Neutrophil (primary cell): ENCODE measurements around the gene NDUFAF3.
A peak's percentile ranks its signal among the peaks of the same experiment; 100 is the strongest.

Experiments used
- H3K27ac ChIP-seq: fragments of 200-600 bp; sonication (generic); 2 replicates; pipeline ENCODE4 v1.5.1; 2016; ENCODE audit warnings: mild to moderate bottlenecking, moderate library complexity
- H3K27me3 ChIP-seq: fragments of 200-600 bp; sonication (generic); 2 replicates; pipeline ENCODE4 v1.6.0; 2016; ENCODE audit warnings: mild to moderate bottlenecking
- H3K36me3 ChIP-seq: fragments of 200-600 bp; sonication (generic); 2 replicates; pipeline ENCODE4 v1.5.1; 2017
- H3K4me1 ChIP-seq, 2 experiments: fragments of 200-600 bp in 1 of 2; sonication (generic) in 1 of 2; 1 replicate in 1 of 2; 2 replicates in 1 of 2; pipeline versions ENCODE4 v1.5.1 to v1.6.1; 2013 to 2016; ENCODE audit warnings: low read depth in 1 of 2, low read length in 1 of 2, mild to moderate bottlenecking in 1 of 2, moderate library complexity in 1 of 2; ENCODE audit not compliant: control insufficient read depth in 1 of 2, insufficient read depth in 1 of 2
- H3K4me3 ChIP-seq, 2 experiments: fragments of 200-600 bp in 1 of 2; sonication (generic) in 1 of 2; 1 replicate in 1 of 2; 2 replicates in 1 of 2; pipeline ENCODE4 v1.5.1; 2013 to 2016; ENCODE audit warnings: low read depth in 1 of 2, low read length in 1 of 2, mild to moderate bottlenecking in 1 of 2, moderate library complexity in 1 of 2
- H3K9me3 ChIP-seq: fragments of 200-600 bp; sonication (generic); 2 replicates; pipeline ENCODE4 v1.5.1; 2016
- TF ChIP-seq, protein P1 (sequence below): fragments of 200-600 bp; sonication (generic); IDR thresholded peaks from 2 replicates; pipeline ENCODE4 v1.5.1; 2016; ENCODE audit warnings: antibody characterized with exemption

NDUFAF3 gene

DNA sequence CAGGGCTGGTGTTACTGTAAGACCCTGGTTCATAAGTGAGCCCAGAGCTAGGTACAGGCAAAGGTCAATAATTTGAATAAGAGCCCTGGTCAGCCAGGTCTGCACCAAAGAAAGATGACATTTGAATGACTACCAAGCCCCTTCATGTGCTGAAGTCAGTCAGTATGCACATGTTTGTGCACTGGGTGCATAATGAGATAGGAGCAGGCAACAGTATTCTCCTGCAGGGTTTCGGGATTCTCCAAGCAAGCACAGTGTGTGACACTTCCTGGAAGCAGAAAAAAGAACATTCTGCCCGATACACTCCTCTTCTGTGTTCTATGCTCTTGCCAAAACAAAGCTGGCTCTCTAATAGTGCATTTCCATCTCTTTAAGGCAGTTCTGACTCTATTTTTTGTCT is 12.7 kb downstream of the NDUFAF3 start:
- TF ChIP-seq, protein P1, sequence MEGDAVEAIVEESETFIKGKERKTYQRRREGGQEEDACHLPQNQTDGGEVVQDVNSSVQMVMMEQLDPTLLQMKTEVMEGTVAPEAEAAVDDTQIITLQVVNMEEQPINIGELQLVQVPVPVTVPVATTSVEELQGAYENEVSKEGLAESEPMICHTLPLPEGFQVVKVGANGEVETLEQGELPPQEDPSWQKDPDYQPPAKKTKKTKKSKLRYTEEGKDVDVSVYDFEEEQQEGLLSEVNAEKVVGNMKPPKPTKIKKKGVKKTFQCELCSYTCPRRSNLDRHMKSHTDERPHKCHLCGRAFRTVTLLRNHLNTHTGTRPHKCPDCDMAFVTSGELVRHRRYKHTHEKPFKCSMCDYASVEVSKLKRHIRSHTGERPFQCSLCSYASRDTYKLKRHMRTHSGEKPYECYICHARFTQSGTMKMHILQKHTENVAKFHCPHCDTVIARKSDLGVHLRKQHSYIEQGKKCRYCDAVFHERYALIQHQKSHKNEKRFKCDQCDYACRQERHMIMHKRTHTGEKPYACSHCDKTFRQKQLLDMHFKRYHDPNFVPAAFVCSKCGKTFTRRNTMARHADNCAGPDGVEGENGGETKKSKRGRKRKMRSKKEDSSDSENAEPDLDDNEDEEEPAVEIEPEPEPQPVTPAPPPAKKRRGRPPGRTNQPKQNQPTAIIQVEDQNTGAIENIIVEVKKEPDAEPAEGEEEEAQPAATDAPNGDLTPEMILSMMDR, result no peak

DNA sequence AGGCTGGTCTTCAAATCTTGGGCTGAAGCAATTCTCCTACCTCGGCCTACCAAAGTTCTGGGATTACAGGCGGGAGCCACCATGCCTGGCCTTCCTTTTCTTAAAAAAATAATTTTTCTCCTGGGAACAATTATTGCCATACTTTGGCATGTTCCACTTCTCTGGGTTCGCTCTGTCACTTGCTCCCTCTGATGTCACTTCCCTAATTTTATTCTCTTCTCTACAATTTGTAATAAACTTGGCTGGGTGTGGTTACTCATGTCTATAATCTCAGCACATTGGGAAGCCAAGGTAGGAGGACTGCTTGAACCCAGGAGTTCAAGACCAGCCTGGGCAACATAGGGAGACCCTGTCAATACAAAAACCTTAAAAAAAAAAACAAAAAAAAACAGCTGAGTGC is 13.4 kb downstream of the NDUFAF3 start:
- Histone ChIP-seq H3K36me3 (peaks cover 64% of the 10 kb centered on the region), H3K9me3 (no peaks in the 10 kb centered on the region), H3K4me3 (no peak overlapping the region), H3K4me1 (no peaks in the 10 kb centered on the region), H3K27me3 (no peaks in the 10 kb centered on the region), H3K27ac (peak overlapping the region; percentile 3)
- TF ChIP-seq, protein P1, result no peak

More for the DNA sequence above, 12.7 kb downstream of the NDUFAF3 start:
- Histone ChIP-seq H3K4me1 (peaks cover under 1% of the 10 kb centered on the region in 2 experiments), H3K9me3 (no peaks in the 10 kb centered on the region), H3K27me3 (no peaks in the 10 kb centered on the region), H3K27ac (peak overlapping the region; percentile 3), H3K36me3 (peaks cover 59% of the 10 kb centered on the region), H3K4me3 (no peak overlapping the region)

DNA sequence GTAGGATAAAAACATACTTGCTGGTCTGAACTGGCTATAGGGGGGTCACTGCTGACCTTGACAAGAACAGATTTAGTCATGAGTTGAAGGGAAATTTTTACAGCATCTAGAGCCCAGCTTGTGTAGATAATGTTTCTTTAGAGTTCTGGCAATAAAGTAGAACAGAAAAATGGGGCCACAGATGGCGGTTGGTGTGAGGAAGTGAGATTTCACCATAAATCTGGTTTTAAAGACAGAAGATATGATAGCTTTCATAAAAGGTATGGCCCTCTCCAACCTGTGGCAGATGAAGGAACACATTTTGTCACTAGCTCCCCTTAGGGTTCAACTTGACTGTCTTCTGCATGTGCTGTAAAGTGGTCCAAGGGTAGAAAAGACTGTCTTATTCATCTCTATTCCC is 31.6 kb downstream of the NDUFAF3 start:
- Histone ChIP-seq H3K36me3 (peaks cover 53% of the 10 kb centered on the region), H3K9me3 (no peaks in the 10 kb centered on the region), H3K27ac (no peak overlapping the region), H3K4me3 (no peak overlapping the region), H3K4me1 (peaks cover 7 to 8% of the 10 kb centered on the region in 2 experiments), H3K27me3 (no peaks in the 10 kb centered on the region)
- TF ChIP-seq, protein P1, result no peak

DNA sequence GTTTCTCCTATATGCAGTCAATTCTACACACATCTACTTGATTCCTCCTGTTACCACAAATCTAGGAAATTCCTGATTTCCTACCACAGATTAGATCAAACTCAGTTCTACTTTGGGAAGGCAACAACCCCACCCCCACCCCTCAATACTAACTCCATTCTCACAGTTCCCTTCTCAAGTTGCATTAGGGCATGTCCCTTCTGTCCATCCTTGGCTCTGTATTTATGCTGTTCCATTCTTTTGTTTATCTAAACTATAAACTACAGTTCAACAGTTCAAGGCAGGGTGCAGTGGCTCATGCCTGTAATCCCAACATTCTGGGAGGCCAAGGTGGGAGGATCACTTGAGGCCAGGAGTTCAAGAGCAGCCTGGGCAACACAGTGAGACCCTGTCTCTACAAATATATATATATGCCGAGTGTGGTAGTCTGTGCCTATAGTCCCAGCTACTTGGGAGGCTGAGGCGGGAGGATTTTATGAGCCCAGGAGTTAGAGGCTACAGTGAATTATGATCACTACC is 32.5 kb downstream of the NDUFAF3 start:
- no peaks in the 10 kb centered on the region for H3K9me3 ChIP-seq
- peaks cover 7 to 8% of the 10 kb centered on the region in 2 experiments for H3K4me1 ChIP-seq
- peaks cover 53% of the 10 kb centered on the region for H3K36me3 ChIP-seq
- H3K27me3 ChIP-seq, result no peaks in the 10 kb centered on the region
- no peak overlapping the region for H3K27ac ChIP-seq
- H3K4me3 ChIP-seq, result no peak overlapping the region
- TF ChIP-seq, protein P1, result no peak

DNA sequence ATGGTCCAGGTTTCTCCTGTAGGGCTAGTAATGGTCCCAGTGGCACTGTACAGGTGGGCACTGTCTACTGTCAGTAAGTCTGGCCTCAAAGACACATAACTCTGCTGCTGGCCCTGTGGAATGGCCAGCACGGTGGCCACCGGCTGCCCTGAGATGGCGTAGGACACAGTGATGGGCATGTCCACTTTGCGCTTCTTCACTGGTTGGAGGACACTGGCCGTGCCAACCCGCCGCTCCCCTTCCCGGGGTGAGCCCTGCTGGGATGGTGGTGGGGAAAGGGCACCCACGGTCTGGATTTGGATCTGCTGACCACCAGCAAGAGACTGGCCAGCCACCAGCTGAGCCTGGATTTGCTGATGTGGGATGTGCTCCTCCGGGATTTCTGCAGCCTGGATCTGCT is 35.3 kb downstream of the NDUFAF3 start:
- Histone ChIP-seq H3K36me3 (peaks cover 46% of the 10 kb centered on the region), H3K4me3 (no peak overlapping the region), H3K27ac (no peak overlapping the region), H3K9me3 (no peaks in the 10 kb centered on the region), H3K27me3 (no peaks in the 10 kb centered on the region), H3K4me1 (peaks cover 7 to 8% of the 10 kb centered on the region in 2 experiments)
- TF ChIP-seq, protein P1, result no peak
